ENCODE data around the gene NAT8L.

The NAT8L gene

DNA sequence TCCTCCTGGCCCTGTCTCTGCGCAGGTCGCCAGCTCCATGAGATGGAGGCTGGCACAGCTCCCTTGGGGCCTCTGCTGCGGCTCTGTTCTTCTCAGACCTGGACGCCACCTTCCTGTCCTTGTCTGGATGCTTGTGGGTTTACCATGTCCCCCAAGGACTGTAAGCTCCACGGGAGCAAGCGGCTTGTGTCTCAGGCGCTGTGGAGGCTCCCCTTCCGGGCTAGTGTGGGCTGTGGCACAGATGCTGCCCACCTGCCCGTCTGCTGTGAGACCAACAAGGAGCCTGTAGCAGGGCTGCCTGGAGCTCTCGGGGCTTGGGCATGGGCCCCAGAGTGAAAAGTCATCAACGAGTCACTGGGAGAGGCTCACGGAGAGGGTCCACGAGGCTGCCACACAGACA, 25.2 kb downstream of the NAT8L start:
- no peaks in the 10 kb centered on the region for H3K36me3 ChIP-seq (ENCODE audit: control insufficient read depth in 2 of 2, insufficient read depth in 2 of 2, low read length in 2 of 2)
- H3K27ac ChIP-seq (ENCODE audit: low read length): no peak overlapping the region
- no peaks in the 10 kb centered on the region for H3K4me1 ChIP-seq (ENCODE audit: control insufficient read depth, insufficient read depth, low read length)
- H3K4me3 ChIP-seq (ENCODE audit: low read length in 2 of 2): no peak overlapping the region
- H3K27me3 ChIP-seq (ENCODE audit: control insufficient read depth in 1 of 2, insufficient read depth in 2 of 2, low read length in 2 of 2): no peaks in the 10 kb centered on the region
- no peak overlapping the region for H3K9ac ChIP-seq (ENCODE audit: low read length in 2 of 2)
- no peaks in the 10 kb centered on the region for H3K9me3 ChIP-seq (ENCODE audit: control insufficient read depth in 2 of 2, low read length in 2 of 2)

GRCh38 chr4:2085496-2085901, 26.4 kb downstream of the NAT8L start:
- Histone ChIP-seq H3K4me3 (ENCODE audit: low read length in 2 of 2) (no peak overlapping the region), H3K36me3 (ENCODE audit: control insufficient read depth in 2 of 2, insufficient read depth in 2 of 2, low read length in 2 of 2) (no peaks in the 10 kb centered on the region), H3K9ac (ENCODE audit: low read length in 2 of 2) (no peak overlapping the region), H3K4me1 (ENCODE audit: control insufficient read depth, insufficient read depth, low read length) (no peaks in the 10 kb centered on the region), H3K9me3 (ENCODE audit: control insufficient read depth in 2 of 2, low read length in 2 of 2) (no peaks in the 10 kb centered on the region), H3K27me3 (ENCODE audit: control insufficient read depth in 1 of 2, insufficient read depth in 2 of 2, low read length in 2 of 2) (no peaks in the 10 kb centered on the region), H3K27ac (ENCODE audit: low read length) (no peak overlapping the region)

DNA sequence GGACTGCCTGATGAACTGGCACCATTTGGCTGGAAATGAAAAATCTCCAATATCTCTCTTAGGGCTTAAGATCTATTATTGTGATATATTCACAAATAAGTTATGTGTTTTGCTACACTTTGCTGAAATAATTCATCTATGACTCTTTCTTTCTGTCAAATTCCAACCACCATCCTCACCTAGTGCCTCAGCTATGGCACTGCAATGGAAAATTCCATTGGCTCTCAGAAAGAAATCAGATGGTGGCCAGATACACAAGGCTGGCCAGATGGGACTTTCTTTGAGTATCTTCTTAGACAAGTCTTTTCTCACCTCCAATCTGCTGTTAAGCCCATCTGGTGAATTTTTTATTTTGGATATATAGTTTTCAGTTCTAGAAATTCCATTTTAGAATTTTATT, 28.0 kb downstream of the NAT8L start:
- H3K4me3 ChIP-seq (ENCODE audit: low read length in 2 of 2): no peak overlapping the region
- H3K4me1 ChIP-seq (ENCODE audit: control insufficient read depth, insufficient read depth, low read length): no peaks in the 10 kb centered on the region
- no peak overlapping the region for H3K9ac ChIP-seq (ENCODE audit: low read length in 2 of 2)
- H3K27me3 ChIP-seq (ENCODE audit: control insufficient read depth in 1 of 2, insufficient read depth in 2 of 2, low read length in 2 of 2): no peaks in the 10 kb centered on the region
- no peak overlapping the region for H3K27ac ChIP-seq (ENCODE audit: low read length)
- no peaks in the 10 kb centered on the region for H3K36me3 ChIP-seq (ENCODE audit: control insufficient read depth in 2 of 2, insufficient read depth in 2 of 2, low read length in 2 of 2)
- H3K9me3 ChIP-seq (ENCODE audit: control insufficient read depth in 2 of 2, low read length in 2 of 2): no peaks in the 10 kb centered on the region

DNA sequence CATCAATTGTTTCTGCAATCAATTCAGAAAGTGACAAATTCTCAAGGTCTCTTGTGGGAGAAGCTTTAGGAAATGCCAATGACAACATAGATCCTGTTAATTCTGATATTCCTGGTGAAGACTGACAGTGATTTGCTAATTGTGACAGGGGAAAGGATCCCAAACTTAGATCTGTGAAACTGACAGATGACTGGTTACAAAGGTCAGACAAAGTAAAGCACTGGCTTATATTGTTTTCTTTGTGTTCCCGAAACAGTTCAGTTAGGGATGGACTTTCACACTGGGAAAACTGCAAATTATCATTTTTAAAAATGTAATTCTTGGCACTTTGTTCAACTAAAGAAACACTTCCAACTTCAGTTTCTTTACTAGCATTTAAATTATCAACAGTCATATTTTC, 30.1 kb downstream of the NAT8L start:
- Histone ChIP-seq H3K27ac (ENCODE audit: low read length) (no peak overlapping the region), H3K27me3 (ENCODE audit: control insufficient read depth in 1 of 2, insufficient read depth in 2 of 2, low read length in 2 of 2) (no peaks in the 10 kb centered on the region), H3K36me3 (ENCODE audit: control insufficient read depth in 2 of 2, insufficient read depth in 2 of 2, low read length in 2 of 2) (no peaks in the 10 kb centered on the region), H3K4me1 (ENCODE audit: control insufficient read depth, insufficient read depth, low read length) (no peaks in the 10 kb centered on the region), H3K4me3 (ENCODE audit: low read length in 2 of 2) (no peak overlapping the region), H3K9ac (ENCODE audit: low read length in 2 of 2) (no peak overlapping the region), H3K9me3 (ENCODE audit: control insufficient read depth in 2 of 2, low read length in 2 of 2) (no peaks in the 10 kb centered on the region)

- H3K27me3 ChIP-seq (ENCODE audit: control insufficient read depth in 1 of 2, insufficient read depth in 2 of 2, low read length in 2 of 2): no peaks in the 10 kb centered on the region
- H3K27ac ChIP-seq (ENCODE audit: low read length): no peak overlapping the region
- H3K9ac ChIP-seq (ENCODE audit: low read length in 2 of 2): no peak overlapping the region
- H3K4me3 ChIP-seq (ENCODE audit: low read length in 2 of 2): no peak overlapping the region
- no peaks in the 10 kb centered on the region for H3K36me3 ChIP-seq (ENCODE audit: control insufficient read depth in 2 of 2, insufficient read depth in 2 of 2, low read length in 2 of 2)
- H3K9me3 ChIP-seq (ENCODE audit: control insufficient read depth in 2 of 2, low read length in 2 of 2): no peaks in the 10 kb centered on the region
- H3K4me1 ChIP-seq (ENCODE audit: control insufficient read depth, insufficient read depth, low read length): no peaks in the 10 kb centered on the region
Observed at GRCh38 chr4:2090642-2091041, 31.5 kb downstream of the NAT8L start.

DNA sequence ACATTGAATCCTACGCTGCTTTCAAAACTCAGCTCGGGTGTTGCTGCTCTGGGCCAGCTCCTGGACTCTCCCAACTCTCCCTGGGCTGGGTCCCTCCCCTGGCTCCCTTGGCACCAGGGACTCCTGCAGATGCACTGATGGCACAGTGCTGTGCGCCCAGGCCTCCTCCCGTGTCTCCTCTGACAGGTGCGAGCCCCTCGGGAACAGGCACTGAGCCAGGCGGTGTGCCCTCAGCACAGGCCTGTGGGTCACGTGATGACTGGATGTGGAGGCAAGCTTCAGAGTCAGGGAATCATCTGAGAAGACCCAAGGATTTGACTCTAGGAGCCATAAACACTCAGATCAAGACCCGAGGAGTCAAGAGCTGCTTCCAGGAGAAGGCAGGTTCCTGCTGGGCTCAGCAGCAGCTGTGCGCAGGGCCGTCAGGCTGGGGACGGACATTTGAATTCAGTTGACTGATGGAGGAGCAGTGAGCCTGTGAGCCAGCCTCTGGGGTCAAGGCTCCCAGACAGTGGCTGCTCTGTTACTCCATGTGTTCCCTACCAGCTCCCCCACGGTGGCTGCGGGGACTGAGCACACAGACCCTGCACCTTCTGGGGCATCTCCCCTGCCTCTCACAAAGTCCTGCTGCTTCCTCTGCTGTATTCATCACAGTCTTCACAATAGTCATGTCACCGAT, 33.0 kb downstream of the NAT8L start:
- H3K4me1 ChIP-seq (ENCODE audit: control insufficient read depth, insufficient read depth, low read length): no peaks in the 10 kb centered on the region
- no peaks in the 10 kb centered on the region for H3K36me3 ChIP-seq (ENCODE audit: control insufficient read depth in 2 of 2, insufficient read depth in 2 of 2, low read length in 2 of 2)
- H3K9ac ChIP-seq (ENCODE audit: low read length in 2 of 2): no peak overlapping the region
- peaks cover 0 to 9% of the 10 kb centered on the region in 2 donors for H3K9me3 ChIP-seq (ENCODE audit: control insufficient read depth in 2 of 2, low read length in 2 of 2)
- no peak overlapping the region for H3K27ac ChIP-seq (ENCODE audit: low read length)
- no peak overlapping the region for H3K4me3 ChIP-seq (ENCODE audit: low read length in 2 of 2)
- H3K27me3 ChIP-seq (ENCODE audit: control insufficient read depth in 1 of 2, insufficient read depth in 2 of 2, low read length in 2 of 2): no peaks in the 10 kb centered on the region

GRCh38 chr4:2092669-2093053, 33.5 kb downstream of the NAT8L start:
- no peaks in the 10 kb centered on the region for H3K27me3 ChIP-seq (ENCODE audit: control insufficient read depth in 1 of 2, insufficient read depth in 2 of 2, low read length in 2 of 2)
- no peak overlapping the region for H3K9ac ChIP-seq (ENCODE audit: low read length in 2 of 2)
- no peaks in the 10 kb centered on the region for H3K36me3 ChIP-seq (ENCODE audit: control insufficient read depth in 2 of 2, insufficient read depth in 2 of 2, low read length in 2 of 2)
- H3K4me3 ChIP-seq (ENCODE audit: low read length in 2 of 2): no peak overlapping the region
- no peak overlapping the region for H3K27ac ChIP-seq (ENCODE audit: low read length)
- H3K9me3 ChIP-seq (ENCODE audit: control insufficient read depth in 2 of 2, low read length in 2 of 2): peaks cover 0 to 9% of the 10 kb centered on the region in 2 donors
- H3K4me1 ChIP-seq (ENCODE audit: control insufficient read depth, insufficient read depth, low read length): no peaks in the 10 kb centered on the region

DNA sequence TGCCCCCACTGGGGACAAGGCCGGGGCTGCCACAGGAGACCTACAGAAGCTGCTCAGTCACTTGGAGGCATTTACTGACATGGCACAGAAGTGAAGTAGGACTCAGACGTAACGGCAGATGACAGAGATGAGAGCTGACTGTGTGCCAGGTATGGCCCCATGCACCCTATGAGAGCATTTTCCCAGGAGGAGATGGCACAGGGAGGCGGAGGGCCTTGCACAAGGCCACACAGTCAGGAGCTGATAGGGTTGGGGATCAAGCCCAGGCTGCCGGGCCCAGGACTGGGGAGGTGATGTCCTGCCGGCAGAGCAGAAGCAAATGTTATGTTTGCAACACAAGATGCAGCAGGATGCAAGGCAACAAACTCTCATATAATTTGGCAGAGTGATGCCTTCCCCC, 34.1 kb downstream of the NAT8L start:
- H3K36me3 ChIP-seq (ENCODE audit: control insufficient read depth in 2 of 2, insufficient read depth in 2 of 2, low read length in 2 of 2): no peaks in the 10 kb centered on the region
- H3K9ac ChIP-seq (ENCODE audit: low read length in 2 of 2): no peak overlapping the region
- H3K27me3 ChIP-seq (ENCODE audit: control insufficient read depth in 1 of 2, insufficient read depth in 2 of 2, low read length in 2 of 2): no peaks in the 10 kb centered on the region
- no peak overlapping the region for H3K27ac ChIP-seq (ENCODE audit: low read length)
- no peaks in the 10 kb centered on the region for H3K4me1 ChIP-seq (ENCODE audit: control insufficient read depth, insufficient read depth, low read length)
- no peak overlapping the region for H3K4me3 ChIP-seq (ENCODE audit: low read length in 2 of 2)
- peaks cover 0 to 9% of the 10 kb centered on the region in 2 donors for H3K9me3 ChIP-seq (ENCODE audit: control insufficient read depth in 2 of 2, low read length in 2 of 2)

GRCh38 chr4:2094545-2094944, 35.4 kb downstream of the NAT8L start:
- no peak overlapping the region for H3K9ac ChIP-seq (ENCODE audit: low read length in 2 of 2)

GRCh38 chr4:2095236-2096072, 36.3 kb downstream of the NAT8L start:
- Histone ChIP-seq H3K4me1 (ENCODE audit: control insufficient read depth, insufficient read depth, low read length) (no peaks in the 10 kb centered on the region), H3K27me3 (ENCODE audit: control insufficient read depth in 1 of 2, insufficient read depth in 2 of 2, low read length in 2 of 2) (no peaks in the 10 kb centered on the region), H3K9me3 (ENCODE audit: control insufficient read depth in 2 of 2, low read length in 2 of 2) (peaks cover 0 to 9% of the 10 kb centered on the region in 2 donors), H3K4me3 (ENCODE audit: low read length in 2 of 2) (no peak overlapping the region), H3K9ac (ENCODE audit: low read length in 2 of 2) (no peak overlapping the region), H3K36me3 (ENCODE audit: control insufficient read depth in 2 of 2, insufficient read depth in 2 of 2, low read length in 2 of 2) (no peaks in the 10 kb centered on the region), H3K27ac (ENCODE audit: low read length) (no peak overlapping the region)

More at GRCh38 chr4:2094545-2094944, 35.4 kb downstream of the NAT8L start:
- no peaks in the 10 kb centered on the region for H3K27me3 ChIP-seq (ENCODE audit: control insufficient read depth in 1 of 2, insufficient read depth in 2 of 2, low read length in 2 of 2)
- no peak overlapping the region for H3K4me3 ChIP-seq (ENCODE audit: low read length in 2 of 2)
- H3K9me3 ChIP-seq (ENCODE audit: control insufficient read depth in 2 of 2, low read length in 2 of 2): peaks cover 0 to 9% of the 10 kb centered on the region in 2 donors
- no peaks in the 10 kb centered on the region for H3K4me1 ChIP-seq (ENCODE audit: control insufficient read depth, insufficient read depth, low read length)
- no peak overlapping the region for H3K27ac ChIP-seq (ENCODE audit: low read length)
- H3K36me3 ChIP-seq (ENCODE audit: control insufficient read depth in 2 of 2, insufficient read depth in 2 of 2, low read length in 2 of 2): no peaks in the 10 kb centered on the region

DNA sequence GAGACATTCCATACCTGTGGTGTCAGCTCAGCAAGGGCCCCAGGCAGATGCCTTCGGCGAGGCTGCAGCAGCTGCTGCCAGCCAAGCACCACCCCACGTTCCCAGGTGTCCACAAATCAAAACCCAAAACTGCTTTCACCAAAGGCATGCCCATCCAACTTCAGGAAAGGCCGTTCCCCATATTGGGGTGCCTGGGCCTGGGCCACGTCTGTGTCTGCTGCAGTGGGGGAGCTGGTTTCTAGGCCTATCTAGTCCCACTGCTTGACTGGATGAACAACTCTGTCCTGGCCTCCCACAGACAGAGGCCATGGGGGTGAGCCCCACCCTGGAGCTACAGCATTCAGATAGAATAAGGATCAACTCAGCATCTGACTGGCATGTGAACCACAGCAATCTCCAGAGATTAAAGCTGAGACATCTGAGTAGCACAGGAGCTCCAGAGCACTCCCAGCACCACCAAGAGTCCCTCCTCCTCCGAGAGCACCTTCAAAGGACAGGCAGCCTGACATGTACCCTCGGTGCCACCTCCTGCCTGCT, 37.0 kb downstream of the NAT8L start:
- no peak overlapping the region for H3K9ac ChIP-seq (ENCODE audit: low read length in 2 of 2)
- H3K9me3 ChIP-seq (ENCODE audit: control insufficient read depth in 2 of 2, low read length in 2 of 2): peaks cover 0 to 9% of the 10 kb centered on the region in 2 donors
- H3K4me3 ChIP-seq (ENCODE audit: low read length in 2 of 2): no peak overlapping the region

More for the DNA sequence above, 37.0 kb downstream of the NAT8L start:
- Histone ChIP-seq H3K27ac (ENCODE audit: low read length) (no peak overlapping the region), H3K36me3 (ENCODE audit: control insufficient read depth in 2 of 2, insufficient read depth in 2 of 2, low read length in 2 of 2) (no peaks in the 10 kb centered on the region), H3K4me1 (ENCODE audit: control insufficient read depth, insufficient read depth, low read length) (no peaks in the 10 kb centered on the region), H3K27me3 (ENCODE audit: control insufficient read depth in 1 of 2, insufficient read depth in 2 of 2, low read length in 2 of 2) (no peaks in the 10 kb centered on the region)

All from stomach smooth muscle (tissue), 2 donors.